ENCODE results near the gene WT1.

Gene WT1

DNA sequence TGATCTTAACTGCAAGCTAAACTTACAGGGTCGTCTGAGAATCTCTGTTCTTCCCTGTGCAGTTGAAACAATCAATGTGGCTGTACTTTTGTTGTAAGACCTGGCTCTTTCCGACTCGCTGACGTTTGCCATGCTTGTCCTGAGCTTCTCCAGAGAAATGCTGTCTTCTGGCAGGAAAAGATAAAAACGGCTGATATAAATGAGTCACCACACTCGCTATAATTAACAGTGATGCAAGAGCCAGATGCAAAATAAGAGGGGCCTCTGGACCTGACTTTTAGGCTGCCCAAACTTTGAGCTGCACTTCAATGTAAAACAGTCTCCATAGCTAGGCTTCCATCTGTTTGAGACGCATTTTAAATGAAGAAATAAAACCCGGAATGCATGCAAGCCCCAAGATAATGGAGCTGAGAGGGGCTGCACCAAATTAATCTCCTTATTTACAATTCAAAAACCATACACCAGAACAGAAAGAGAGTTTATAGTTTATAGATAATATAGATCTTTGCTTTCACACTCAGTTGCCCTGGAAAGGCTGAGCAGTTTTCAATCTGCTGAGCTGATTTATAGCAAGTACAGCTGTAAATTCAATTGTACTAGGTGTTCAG lies 48.5 kb downstream of the WT1 start:
- TF ChIP-seq REST (IDR thresholded peaks at IDR 0.05; ENCODE audit: insufficient read depth in 1 of 2, low read depth in 2 of 2, low read length in 2 of 2) (peak in 1 of 2 experiments; percentile 44; a peak in 1 of 4 replicates), TAF1 (IDR thresholded peaks at IDR 0.05; ENCODE audit: borderline replicate concordance, insufficient read depth, low read length) (peak; percentile 27; the same call in 1 of the 2 replicates), SIN3A (IDR thresholded peaks at IDR 0.05; ENCODE audit: borderline replicate concordance, insufficient read depth, low read length) (peak; percentile 86; the same call in 1 of the 2 replicates), FOXP2 (optimal IDR thresholded peaks at IDR 0.05; ENCODE audit: borderline replicate concordance, extremely low read depth, extremely low read length, insufficient read depth) (no peak)

DNA sequence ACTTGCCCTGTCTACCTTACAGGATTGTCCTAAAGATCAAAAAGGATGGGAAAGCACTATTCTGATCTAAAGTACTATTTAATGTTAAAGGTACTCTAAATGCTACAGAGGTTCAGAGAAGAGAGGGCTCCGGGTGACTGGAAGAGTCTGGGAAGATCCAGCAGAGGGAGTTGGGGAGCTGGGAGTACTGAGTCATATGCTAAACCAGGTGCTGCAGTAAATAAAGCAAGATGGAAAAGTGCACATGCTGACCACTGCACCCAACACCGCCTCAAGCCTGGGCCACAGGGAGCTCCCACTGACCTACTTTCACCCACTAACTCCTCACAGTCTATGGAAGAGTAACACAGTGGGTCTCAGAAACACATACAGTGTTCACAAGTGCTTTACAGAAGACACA lies 49.3 kb downstream of the WT1 start:
- 0 out of 2 replicates have a peak, but pooled peaks have one; percentile 48 for TF ChIP-seq SIN3A (IDR thresholded peaks at IDR 0.05; ENCODE audit: borderline replicate concordance, insufficient read depth, low read length)
- TF ChIP-seq TAF1 (IDR thresholded peaks at IDR 0.05; ENCODE audit: borderline replicate concordance, insufficient read depth, low read length): no peak

GRCh38 chr11:32382339-32383049 lies 52.8 kb downstream of the WT1 start:
- no peak for TF ChIP-seq SIN3A (IDR thresholded peaks at IDR 0.05; ENCODE audit: borderline replicate concordance, insufficient read depth, low read length)
- TF ChIP-seq REST (IDR thresholded peaks at IDR 0.05; ENCODE audit: insufficient read depth in 1 of 2, low read depth in 2 of 2, low read length in 2 of 2): no peak
- no peak for TF ChIP-seq FOXP2 (optimal IDR thresholded peaks at IDR 0.05; ENCODE audit: borderline replicate concordance, extremely low read depth, extremely low read length, insufficient read depth)
- no peak for TF ChIP-seq POLR2AphosphoS5 (IDR thresholded peaks at IDR 0.05; ENCODE audit: low read depth, low read length)
- TF ChIP-seq TAF1 (IDR thresholded peaks at IDR 0.05; ENCODE audit: borderline replicate concordance, insufficient read depth, low read length): no peak

DNA sequence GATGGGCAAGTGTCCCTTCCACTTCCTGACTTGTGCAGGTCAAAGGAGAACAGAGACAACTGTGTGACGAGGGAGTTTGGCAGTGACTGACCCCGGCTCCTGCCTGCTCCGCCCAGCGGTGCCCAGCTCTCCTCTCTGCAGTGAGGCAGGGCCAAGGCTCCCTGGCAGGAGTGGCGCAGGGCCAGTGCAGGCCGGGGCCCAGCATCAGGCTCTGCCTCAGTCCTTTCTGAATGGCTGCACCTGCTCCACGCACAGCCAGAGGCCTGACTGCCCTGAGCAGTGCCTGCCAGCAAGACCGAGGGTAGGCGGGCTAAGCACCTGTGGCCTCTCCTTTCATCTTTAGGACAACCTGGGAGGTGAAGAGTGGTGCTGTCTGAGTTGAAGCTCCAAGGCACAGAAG lies 54.2 kb downstream of the WT1 start:
- no peak for TF ChIP-seq SIN3A (IDR thresholded peaks at IDR 0.05; ENCODE audit: borderline replicate concordance, insufficient read depth, low read length)
- no peak for TF ChIP-seq REST (IDR thresholded peaks at IDR 0.05; ENCODE audit: insufficient read depth in 1 of 2, low read depth in 2 of 2, low read length in 2 of 2)
- TF ChIP-seq FOXP2 (optimal IDR thresholded peaks at IDR 0.05; ENCODE audit: borderline replicate concordance, extremely low read depth, extremely low read length, insufficient read depth): no peak
- no peak for TF ChIP-seq TAF1 (IDR thresholded peaks at IDR 0.05; ENCODE audit: borderline replicate concordance, insufficient read depth, low read length)
- no peak for TF ChIP-seq POLR2AphosphoS5 (IDR thresholded peaks at IDR 0.05; ENCODE audit: low read depth, low read length)

DNA sequence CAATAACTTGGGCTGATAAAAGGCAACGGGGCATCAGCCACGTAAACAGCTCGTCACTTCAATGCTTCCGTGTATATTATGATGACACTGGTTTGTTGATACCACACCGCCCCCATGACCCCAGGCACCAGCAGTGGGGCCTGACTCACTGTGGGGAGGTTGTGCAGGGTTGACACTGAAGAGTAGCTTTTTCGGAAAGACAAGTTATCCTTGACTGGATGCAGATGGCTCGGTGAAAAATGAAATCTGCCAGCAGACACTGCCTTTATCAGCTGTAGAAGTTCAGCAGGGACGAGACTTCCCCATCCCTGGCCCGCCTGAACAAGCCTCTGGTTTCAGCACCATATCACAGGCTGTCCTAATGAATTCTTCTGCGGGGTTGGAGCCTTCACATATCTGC lies 55.6 kb downstream of the WT1 start:
- peak; percentile 52 for TF ChIP-seq FOXP2 (optimal IDR thresholded peaks at IDR 0.05; ENCODE audit: borderline replicate concordance, extremely low read depth, extremely low read length, insufficient read depth)
- TF ChIP-seq POLR2AphosphoS5 (IDR thresholded peaks at IDR 0.05; ENCODE audit: low read depth, low read length): no peak

DNA sequence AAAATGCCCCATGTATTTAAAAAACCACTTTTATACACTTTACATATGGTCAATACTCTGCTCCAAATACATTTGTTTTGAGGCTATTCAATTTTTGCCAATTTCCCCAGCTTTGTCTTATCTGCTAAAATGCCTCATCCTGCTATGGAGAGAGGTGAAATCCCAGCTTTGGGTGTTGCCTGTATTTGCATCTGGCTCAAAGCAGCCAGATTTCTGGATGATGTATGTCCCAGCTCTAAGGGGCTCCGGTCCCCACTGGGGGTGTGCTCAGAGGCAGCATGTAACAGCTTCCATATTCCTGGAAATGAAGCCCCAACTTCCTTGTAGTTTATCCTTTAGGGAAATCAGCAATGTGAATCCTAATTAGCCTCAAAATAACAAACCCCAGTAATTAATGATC lies 59.5 kb downstream of the WT1 start:
- TF ChIP-seq REST (IDR thresholded peaks at IDR 0.05; ENCODE audit: insufficient read depth in 1 of 2, low read depth in 2 of 2, low read length in 2 of 2) (no peak), FOXP2 (optimal IDR thresholded peaks at IDR 0.05; ENCODE audit: borderline replicate concordance, extremely low read depth, extremely low read length, insufficient read depth) (no peak), TAF1 (IDR thresholded peaks at IDR 0.05; ENCODE audit: borderline replicate concordance, insufficient read depth, low read length) (no peak), SIN3A (IDR thresholded peaks at IDR 0.05; ENCODE audit: borderline replicate concordance, insufficient read depth, low read length) (no peak), POLR2AphosphoS5 (IDR thresholded peaks at IDR 0.05; ENCODE audit: low read depth, low read length) (no peak)
